ENCODE data around the gene TAMALIN.

Gene TAMALIN

GRCh38 chr12:52004042-52004648 is 2.6 kb upstream of the TAMALIN start:
- DNase-seq: no peak
- H3K27ac ChIP-seq (ENCODE audit: low read length): no peak overlapping the region
- no peaks in the 10 kb centered on the region for H3K36me3 ChIP-seq (replicated peaks; ENCODE audit: insufficient read depth, low read length)
- no peaks in the 10 kb centered on the region for H4K20me1 ChIP-seq (ENCODE audit: insufficient read depth, low read length)
- H3K4me1 ChIP-seq (ENCODE audit: low read length): no peaks in the 10 kb centered on the region
- H3K9me3 ChIP-seq (replicated peaks; ENCODE audit: insufficient read depth, low read length): no peaks in the 10 kb centered on the region
- H3K4me3 ChIP-seq (ENCODE audit: low read length): no peak overlapping the region
- H2AFZ ChIP-seq (ENCODE audit: low read length): no peak overlapping the region
- TF ChIP-seq EZH2 (optimal IDR thresholded peaks at IDR 0.05; ENCODE audit: low read depth, low read length) (no peak), EZH2phosphoT487 (IDR thresholded peaks at IDR 0.05; ENCODE audit: low read length) (no peak), CTCF (IDR thresholded peaks at IDR 0.05; ENCODE audit: low read length) (peak; percentile 58)
- H3K9ac ChIP-seq (ENCODE audit: low read length): no peak overlapping the region
- no peaks in the 10 kb centered on the region for H3F3A ChIP-seq (ENCODE audit: insufficient read depth, low read length)
- peaks cover 53% of the 10 kb centered on the region for H3K27me3 ChIP-seq (replicated peaks; ENCODE audit: insufficient read depth, low read length)
- no peak overlapping the region for H3K4me2 ChIP-seq (ENCODE audit: low read depth, low read length)
- no peaks in the 10 kb centered on the region for H3K79me2 ChIP-seq (ENCODE audit: low read length)
- no peaks in the 10 kb centered on the region for H3K9me2 ChIP-seq (replicated peaks; ENCODE audit: insufficient read depth, low read length)

GRCh38 chr12:52005218-52005902 is 1.4 kb upstream of the TAMALIN start:
- H3K36me3 ChIP-seq (replicated peaks; ENCODE audit: insufficient read depth, low read length): no peaks in the 10 kb centered on the region
- H3K79me2 ChIP-seq (ENCODE audit: low read length): no peaks in the 10 kb centered on the region
- H3K4me1 ChIP-seq (ENCODE audit: low read length): no peaks in the 10 kb centered on the region
- peaks cover 65% of the 10 kb centered on the region for H3K27me3 ChIP-seq (replicated peaks; ENCODE audit: insufficient read depth, low read length)
- no peak overlapping the region for H2AFZ ChIP-seq (ENCODE audit: low read length)
- no peak overlapping the region for H3K27ac ChIP-seq (ENCODE audit: low read length)
- no peaks in the 10 kb centered on the region for H3K9me3 ChIP-seq (replicated peaks; ENCODE audit: insufficient read depth, low read length)
- H4K20me1 ChIP-seq (ENCODE audit: insufficient read depth, low read length): no peaks in the 10 kb centered on the region
- no peaks in the 10 kb centered on the region for H3K9me2 ChIP-seq (replicated peaks; ENCODE audit: insufficient read depth, low read length)
- DNase-seq: no peak
- no peak overlapping the region for H3K4me3 ChIP-seq (ENCODE audit: low read length)
- no peak for TF ChIP-seq EZH2phosphoT487 (IDR thresholded peaks at IDR 0.05; ENCODE audit: low read length)
- no peak for TF ChIP-seq CTCF (IDR thresholded peaks at IDR 0.05; ENCODE audit: low read length)
- H3F3A ChIP-seq (ENCODE audit: insufficient read depth, low read length): no peaks in the 10 kb centered on the region
- no peak overlapping the region for H3K9ac ChIP-seq (ENCODE audit: low read length)
- no peak overlapping the region for H3K4me2 ChIP-seq (ENCODE audit: low read depth, low read length)

DNA sequence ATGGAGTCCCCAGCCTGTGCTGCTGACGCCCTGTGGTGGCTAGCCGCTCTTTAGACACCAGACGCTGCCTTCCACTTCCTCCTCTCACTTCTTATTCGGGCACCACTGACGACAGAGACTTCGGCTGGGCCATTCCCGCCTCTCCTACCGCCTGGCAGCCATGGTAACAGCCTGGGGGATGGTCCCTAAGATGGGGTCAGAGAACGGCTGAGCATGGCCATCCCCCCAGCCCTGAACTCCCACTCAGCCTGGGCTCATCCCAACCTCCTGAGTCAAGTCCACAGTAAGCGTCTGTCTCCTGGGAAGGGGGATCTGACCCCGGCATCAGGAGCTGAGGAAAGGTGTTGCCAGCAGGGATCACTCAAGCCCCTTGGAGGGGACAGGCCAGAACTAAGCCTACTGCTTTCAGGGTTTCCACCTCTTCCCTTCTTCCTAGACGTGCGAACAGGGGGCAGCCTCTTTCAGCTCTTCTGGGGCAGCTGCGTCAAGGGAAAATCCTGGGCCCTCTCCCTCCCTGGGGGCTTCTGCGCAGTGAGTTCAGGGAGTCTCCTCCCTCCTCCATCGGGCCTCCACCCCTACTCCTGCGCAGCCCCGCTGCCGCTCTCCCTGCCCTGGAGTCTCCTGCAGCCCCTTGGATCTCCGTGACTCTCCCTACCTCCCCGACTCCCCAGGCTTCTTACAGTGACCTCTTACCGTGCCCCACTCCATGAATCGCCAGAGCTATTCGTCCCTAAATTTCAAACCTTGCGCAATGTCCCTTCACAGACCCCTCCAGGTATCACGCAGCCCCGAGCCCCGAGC is 643 bp upstream of the TAMALIN start:
- H3K27ac ChIP-seq (ENCODE audit: low read length): no peak overlapping the region
- no peak overlapping the region for H3K9ac ChIP-seq (ENCODE audit: low read length)
- H3K9me2 ChIP-seq (replicated peaks; ENCODE audit: insufficient read depth, low read length): no peaks in the 10 kb centered on the region
- DNase-seq: no peak
- no peaks in the 10 kb centered on the region for H3K36me3 ChIP-seq (replicated peaks; ENCODE audit: insufficient read depth, low read length)
- peak overlapping the region; percentile 29; the same call in 1 of the 2 replicates for H3K4me2 ChIP-seq (ENCODE audit: low read depth, low read length)
- TF ChIP-seq CTCF (IDR thresholded peaks at IDR 0.05; ENCODE audit: low read length) (no peak), EZH2 (optimal IDR thresholded peaks at IDR 0.05; ENCODE audit: low read depth, low read length) (no peak), EZH2phosphoT487 (IDR thresholded peaks at IDR 0.05; ENCODE audit: low read length) (no peak)
- H3K9me3 ChIP-seq (replicated peaks; ENCODE audit: insufficient read depth, low read length): no peaks in the 10 kb centered on the region
- no peaks in the 10 kb centered on the region for H3K4me1 ChIP-seq (ENCODE audit: low read length)
- no peaks in the 10 kb centered on the region for H4K20me1 ChIP-seq (ENCODE audit: insufficient read depth, low read length)
- H3K27me3 ChIP-seq (replicated peaks; ENCODE audit: insufficient read depth, low read length): peaks cover 73% of the 10 kb centered on the region
- H3K79me2 ChIP-seq (ENCODE audit: low read length): no peaks in the 10 kb centered on the region
- no peaks in the 10 kb centered on the region for H3F3A ChIP-seq (ENCODE audit: insufficient read depth, low read length)
- H3K4me3 ChIP-seq (ENCODE audit: low read length): no peak overlapping the region
- no peak overlapping the region for H2AFZ ChIP-seq (ENCODE audit: low read length)

Measured in MM.1S (cell line).